HG02623 (cell line): Measurements from ENCODE around the gene EP400.
"Not testable (repeated sequence)": the region's sequence is repeated elsewhere in the genome, so short reads cannot be mapped to it uniquely, and the experiment has no call there.

ENCODE experiments used
- ATAC-seq: cut with Tn5 transposase; IDR thresholded peaks from one replicate; pipeline ENCODE4 v1.9.1; 2021; ENCODE audit warnings: moderate library complexity; ENCODE audit not compliant: unreplicated experiment

The EP400 gene

DNA sequence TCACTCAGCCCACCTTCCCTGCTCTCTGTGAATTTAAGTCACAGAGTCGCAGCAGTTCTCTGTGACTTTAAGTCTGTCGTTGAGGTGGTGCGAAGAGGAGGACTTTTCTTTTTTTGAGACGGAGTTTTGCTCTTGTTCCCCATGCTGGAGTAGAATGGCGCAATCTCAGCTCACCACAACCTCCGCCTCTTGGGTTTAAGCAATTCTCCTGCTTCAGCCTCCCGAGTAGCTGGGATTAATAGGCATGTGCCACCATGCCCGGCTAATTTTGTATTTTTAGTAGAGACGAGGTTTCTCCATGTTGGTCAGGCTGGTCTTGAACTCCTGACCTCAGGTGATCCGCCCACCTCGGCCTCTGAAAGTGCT, 35.8 kb downstream of the EP400 start:
- not testable (repeated sequence) for ATAC-seq

DNA sequence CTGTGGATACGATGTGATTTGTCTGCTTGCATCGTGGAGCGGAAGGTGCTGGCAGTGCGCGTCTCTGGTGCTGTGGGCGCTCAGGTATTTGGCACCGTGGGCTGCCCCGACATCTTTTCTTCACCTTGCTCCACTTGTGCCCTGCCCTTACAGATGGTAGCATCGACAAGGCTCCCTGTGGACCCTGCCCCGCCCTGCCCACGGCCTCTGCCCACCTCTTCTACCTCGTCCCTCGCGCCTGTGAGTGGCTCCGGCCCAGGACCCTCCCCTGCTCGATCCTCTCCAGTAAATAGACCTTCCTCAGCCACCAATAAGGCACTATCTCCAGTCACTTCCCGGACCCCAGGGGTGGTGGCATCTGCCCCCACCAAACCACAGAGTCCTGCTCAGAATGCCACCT, 36.6 kb downstream of the EP400 start:
- ATAC-seq: no peak

DNA sequence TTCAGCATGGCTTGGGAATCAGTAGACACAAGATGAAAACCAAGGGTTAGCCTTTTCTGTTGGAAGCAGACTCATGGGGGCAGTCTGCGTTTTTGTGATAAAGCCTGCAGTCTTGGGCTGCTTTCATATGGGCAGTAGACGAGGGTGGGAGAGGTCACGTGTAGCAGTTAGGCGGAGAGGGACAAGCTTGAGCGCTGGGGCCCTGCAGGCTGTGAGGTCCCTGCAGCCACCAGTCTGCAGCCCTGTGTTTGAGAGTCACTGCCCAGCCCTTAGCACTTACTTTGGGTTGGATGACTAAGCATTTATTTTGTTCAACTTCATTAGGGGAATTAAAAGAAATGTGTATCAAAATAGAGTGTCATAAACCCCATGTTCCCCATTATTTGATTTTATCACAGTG, 37.2 kb downstream of the EP400 start:
- no peak for ATAC-seq

DNA sequence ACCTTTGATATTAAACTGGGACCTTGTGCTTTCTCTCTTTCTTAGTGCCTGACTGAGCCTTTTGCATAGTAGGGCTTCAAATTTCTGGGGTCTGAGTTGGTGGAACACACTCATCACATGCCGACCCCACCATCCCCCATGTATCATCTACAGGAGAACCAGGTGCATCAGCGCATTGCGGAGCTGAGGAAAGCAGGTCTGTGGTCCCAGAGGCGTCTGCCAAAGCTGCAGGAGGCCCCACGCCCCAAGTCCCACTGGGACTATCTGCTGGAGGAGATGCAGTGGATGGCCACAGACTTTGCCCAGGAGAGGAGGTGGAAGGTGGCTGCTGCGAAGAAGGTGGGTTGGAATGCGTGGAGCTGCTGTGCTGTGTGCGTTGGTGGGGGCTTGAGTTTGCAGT, 37.8 kb downstream of the EP400 start:
- no peak for ATAC-seq

DNA sequence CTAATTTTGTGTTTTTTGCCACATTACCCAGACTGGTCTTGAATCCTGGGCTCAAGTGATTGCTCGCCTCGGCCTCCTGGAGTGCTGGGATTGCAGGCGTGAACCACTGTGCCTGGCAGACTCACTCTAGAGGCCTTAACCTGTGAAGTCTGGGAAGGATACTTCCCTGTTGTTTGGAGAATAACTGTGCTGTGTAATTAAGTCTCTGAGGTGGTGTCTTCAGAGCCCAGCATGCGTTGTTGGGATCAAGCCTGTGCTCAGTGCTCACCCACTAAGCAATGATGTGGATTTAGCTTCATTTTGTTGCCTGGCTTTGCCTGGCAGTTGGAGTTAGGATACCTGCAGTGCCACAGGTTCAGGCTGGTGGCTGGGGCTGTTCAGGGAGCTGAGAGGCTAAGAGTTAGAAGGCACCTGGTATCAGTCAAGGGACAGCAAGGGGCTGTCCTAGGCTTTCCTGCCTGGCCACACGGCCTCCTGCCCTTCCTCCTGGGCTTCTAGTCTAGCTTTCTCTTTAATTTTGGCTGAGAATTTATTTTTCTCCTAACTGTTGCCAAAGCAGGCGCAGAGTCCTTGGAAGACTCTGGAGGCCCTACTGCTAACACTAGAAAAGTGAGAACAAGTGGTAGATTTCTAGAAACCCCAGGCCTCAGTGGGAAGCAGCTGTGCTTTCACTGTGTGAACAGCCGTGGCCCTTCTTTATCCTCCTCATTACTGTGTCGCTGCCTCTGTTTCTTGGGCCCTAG, 38.5 kb downstream of the EP400 start:
- ATAC-seq: no peak

DNA sequence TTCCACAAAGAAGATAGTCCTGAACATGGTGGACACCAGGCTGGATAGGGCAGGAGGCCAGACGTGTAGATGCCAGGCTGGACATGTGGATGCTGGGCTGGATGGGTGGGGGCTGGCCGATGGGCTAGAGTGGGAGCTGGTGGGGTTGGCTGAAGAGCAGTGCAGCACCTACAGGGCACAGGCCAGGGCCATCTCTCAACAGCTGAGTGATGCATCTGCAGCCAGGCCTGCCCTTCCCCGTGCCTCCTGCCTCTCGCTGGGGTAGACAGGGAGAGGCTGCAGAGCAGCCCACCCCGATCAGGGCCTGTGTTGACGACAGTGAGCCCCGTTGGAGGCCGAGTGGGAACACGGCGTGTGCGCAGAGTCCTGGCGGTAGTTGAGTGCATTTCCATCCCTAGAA, 39.3 kb downstream of the EP400 start:
- ATAC-seq: no peak

DNA sequence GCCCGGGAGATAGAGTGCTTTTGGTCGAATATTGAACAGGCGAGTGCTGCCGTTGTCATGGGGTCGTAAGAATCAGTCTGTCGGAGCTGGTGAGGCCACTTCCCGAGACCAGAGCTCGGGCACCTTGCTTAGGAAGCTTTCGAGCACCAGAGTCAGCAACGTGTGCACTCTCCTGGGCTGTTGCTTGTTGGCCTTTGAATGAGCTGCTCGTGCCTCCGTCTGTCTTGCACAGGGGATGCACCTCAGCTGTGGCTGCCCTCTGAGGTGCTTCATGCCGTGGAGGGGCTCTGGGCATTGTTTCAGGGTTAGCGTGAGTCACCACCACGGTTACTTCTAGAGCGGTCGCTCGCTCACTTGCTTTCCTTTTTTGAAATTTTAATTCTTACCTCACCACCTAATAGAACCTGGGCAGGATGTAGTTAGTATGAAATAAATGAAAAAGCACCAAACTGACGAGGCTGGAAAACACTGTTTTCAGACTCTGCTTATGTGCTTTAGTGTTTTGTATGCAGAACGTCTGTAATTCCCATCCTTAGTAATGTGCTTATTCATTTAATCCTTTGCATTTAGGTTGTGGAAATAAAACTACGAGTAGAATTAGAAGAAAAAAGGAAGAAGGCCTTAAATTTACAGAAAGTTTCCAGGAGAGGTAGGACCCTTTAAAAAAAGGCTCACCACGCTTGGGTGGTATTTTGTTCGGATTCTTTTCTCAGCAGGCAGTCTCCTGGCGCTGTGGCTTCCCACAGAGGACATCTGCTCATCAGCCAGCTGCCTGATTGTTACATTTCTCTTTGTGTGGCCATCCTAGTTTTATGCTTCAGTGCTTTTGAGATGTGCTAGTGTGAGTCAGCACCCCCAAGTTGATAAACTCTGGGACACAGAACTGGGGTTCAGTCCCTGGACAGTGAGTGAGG, 40.6 kb downstream of the EP400 start:
- no peak for ATAC-seq

DNA sequence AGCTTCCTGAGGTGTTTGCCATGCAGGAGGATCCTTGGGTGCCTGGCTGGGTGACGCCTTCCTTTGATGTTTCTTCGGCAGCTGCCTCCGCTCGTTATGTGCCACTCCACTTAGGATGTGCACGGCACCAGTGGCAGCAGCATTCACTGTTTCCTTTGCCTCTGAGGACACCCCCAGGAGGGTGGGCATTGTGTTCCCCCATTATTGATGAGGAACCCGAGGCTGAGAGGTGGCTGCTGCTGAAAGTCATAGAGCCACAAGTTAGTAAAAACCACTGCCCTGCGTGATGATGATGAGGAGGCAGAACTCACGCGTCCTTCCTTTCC, 41.2 kb downstream of the EP400 start:
- ATAC-seq: no peak

DNA sequence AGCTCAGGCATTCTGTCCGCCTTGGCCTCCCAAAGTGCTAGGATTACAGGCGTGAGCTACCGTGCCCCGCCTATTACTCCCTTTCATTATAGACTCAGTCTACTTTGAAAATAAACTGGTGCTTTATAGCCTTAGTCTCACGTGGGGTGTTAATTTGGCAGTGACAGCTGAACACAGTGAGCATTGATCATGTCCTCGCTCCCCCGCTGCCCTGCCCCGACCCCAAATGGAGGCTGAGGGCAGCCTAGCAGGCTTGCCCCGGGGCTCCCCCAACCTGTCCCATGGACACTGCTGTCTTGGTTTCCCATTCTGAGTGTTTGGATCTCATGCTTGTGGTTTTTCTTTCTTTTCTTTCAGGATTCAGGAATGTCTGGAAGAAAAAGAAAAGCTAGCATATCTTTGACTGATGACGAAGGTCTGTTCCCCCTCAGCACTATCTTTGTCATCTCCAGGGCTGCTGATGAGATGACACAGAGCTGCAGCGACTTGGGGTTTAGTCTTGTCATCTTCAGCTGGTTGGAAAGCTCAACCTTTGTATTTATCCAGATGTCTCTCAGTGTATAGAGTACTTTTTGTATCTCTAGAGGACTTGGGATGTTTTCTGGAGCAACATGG, 42.2 kb downstream of the EP400 start:
- ATAC-seq: no peak

DNA sequence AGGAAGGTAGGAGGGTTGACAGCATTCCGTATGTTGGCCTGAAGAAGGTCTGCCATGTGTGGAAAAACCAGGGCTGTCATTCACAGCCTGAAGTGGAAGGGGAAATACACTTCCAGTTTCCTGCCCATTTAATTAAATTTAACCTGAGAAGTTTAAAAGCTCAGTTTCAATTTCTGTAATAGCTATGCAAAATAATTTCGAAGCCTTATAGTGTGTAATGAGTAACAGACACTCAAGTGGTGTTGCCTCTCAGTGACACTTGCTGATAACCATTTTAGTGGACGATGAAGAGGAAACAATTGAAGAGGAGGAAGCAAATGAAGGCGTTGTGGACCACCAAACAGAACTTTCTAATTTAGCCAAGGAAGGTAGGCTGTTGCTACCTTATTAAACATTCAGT, 44.8 kb downstream of the EP400 start:
- ATAC-seq: no peak

DNA sequence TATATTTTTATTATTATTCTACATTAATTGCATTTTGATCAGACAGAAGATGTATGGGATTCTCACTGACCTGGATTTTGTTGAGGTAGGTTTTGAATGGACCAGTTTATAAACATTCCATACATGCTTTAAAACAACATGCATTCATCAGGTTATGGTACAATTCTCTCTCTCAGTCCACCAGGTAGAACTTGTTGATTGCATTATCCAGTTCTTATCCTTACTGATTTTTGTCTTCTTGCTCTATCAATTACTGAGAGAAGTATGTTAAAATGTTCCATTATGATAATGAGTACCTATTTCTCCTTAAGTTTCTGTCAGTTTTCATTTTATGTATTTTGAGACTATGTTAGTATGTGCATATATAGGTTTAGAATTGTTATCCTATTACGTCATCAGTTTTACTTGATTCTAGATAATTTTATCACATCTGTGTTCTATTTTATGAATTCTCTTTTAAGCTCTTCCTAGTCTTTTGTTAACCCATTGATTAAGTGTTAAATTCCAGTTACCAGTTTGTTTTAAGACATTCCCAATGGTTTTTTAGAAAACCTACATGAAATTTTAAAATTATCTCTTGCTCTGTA, 50.6 kb downstream of the EP400 start:
- ATAC-seq: no peak

DNA sequence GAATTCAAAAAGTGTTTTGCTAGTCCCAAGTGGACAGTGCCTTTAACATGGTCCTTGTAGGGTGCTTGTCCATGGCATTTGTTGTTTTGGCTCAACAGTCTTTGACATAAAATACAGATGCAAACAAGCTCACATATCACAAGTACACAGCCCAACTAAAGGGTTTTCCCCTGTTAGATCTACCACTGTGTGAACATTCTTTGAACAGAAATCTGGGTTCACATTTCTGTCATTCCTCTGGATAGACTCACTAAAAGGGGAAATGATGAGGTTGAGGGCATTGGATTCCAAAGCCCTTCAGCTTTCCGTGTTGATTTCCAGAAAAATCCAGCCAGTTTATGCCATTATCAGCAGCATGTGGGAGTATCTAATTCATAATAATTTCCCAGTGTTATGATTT, 54.1 kb downstream of the EP400 start:
- ATAC-seq: no peak

DNA sequence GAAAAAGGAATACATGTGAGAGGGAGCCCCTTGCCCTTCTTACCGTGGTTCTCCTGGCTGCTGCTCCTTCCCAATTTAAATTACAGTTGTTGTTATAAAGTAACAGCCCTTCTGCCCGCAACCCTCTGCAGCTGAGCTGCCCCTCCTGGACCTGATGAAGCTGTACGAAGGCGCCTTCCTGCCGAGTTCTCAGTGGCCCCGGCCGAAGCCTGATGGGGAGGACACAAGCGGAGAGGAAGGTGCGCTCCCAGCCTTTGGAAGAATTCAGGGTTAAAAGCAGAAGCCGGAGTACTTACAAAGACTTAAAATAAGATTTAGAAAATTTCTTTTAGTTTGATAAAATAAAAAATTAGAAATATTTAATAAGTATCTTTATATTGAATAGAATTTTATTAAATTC, 55.2 kb downstream of the EP400 start:
- no peak for ATAC-seq

DNA sequence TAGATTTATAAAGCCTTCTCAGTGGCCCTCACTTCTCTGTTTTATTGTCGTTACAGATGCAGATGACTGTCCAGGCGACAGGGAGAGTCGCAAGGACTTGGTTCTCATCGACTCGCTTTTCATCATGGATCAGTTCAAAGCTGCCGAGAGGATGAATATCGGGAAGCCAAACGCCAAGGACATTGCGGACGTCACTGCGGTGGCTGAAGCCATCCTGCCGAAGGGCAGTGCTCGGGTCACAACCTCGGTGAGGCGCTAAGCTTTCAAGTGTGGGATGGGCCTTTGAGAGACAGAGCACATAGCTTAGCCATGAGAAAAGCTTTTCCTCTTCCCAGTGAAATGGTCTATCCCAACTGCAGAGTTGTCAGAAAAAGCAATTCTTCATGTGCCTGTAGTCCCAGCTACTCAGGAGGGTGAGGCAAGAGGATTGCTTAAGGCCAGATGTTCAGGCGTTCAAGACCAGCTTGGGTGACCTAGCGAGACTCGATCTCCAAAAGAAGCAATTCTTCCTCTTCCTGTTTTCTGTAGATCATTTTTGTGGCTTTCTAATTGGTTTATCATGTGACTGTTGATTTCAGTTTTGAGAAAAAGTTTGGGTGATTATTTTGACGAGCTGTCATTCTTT, 56.4 kb downstream of the EP400 start:
- no peak for ATAC-seq

DNA sequence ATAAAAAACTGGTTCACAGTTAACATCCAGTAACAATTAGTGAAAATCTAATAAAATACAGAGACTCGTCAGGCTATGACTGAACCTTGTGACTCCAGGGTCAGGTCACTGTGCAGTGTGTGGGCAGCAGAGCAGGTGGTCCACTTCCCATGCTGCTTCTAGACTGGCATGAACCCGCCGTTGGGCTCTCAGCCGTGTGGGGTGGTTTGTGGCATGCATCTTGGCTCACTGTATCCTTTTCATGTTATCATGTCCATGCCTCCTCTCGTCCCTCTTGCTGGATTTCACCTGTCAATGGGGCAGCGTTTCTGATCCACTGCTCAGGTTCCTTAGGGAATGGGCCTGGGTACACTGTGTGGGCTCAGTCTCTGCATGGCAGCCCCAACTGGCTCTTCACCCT, 57.3 kb downstream of the EP400 start:
- ATAC-seq: no peak

DNA sequence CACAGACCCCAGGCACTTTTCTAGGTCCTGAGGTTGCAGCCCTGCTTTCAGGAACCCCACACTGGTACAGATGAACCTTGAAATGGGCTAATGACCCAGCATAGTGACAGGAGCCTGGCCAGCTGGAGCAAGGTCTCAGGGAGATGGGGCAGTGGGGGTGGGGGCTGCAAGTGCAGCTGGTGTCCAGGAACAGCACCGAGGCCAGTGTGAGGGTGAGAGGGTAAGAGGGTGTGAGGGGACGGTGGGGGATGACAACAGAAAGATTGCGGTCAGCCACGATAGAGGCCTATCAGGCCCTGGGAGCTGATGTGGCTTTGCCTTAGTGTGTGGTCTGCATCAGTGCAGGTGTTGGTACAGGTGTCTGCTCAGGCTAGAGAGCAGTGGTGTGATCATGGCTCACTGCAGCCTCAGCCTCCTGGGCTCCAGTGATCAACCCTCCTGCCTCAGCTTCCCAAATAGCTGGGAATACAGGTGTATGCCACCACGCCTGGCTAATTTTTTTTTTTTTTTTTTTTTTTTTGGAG, 59.7 kb downstream of the EP400 start:
- ATAC-seq: no peak

DNA sequence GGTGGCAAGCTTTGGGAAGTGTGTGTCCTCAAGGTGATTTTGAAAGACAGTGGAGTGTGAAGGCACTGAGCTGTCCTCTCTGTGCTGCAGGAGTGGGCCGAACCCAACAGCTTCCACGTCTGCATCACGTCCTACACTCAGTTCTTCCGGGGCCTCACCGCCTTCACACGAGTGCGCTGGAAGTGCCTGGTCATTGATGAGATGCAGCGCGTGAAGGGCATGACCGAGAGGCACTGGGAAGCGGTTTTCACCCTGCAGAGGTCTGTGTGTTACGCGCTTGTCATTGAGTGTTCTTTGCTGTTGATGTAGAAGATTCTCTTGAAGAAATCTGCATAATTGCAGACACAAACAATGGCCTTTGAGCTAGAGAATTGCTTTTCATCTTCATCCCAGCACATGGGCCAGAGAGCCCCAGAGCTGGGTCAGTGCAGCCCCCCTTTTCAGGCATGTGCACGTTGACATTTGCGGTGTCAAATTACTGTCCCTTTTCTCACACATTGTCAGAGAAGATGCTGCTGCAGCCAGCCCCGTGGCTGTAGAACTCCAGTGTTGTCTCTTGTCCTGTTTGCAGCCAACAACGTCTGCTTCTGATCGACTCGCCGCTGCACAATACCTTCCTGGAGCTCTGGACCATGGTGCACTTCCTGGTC, 63.3 kb downstream of the EP400 start:
- no peak for ATAC-seq

DNA sequence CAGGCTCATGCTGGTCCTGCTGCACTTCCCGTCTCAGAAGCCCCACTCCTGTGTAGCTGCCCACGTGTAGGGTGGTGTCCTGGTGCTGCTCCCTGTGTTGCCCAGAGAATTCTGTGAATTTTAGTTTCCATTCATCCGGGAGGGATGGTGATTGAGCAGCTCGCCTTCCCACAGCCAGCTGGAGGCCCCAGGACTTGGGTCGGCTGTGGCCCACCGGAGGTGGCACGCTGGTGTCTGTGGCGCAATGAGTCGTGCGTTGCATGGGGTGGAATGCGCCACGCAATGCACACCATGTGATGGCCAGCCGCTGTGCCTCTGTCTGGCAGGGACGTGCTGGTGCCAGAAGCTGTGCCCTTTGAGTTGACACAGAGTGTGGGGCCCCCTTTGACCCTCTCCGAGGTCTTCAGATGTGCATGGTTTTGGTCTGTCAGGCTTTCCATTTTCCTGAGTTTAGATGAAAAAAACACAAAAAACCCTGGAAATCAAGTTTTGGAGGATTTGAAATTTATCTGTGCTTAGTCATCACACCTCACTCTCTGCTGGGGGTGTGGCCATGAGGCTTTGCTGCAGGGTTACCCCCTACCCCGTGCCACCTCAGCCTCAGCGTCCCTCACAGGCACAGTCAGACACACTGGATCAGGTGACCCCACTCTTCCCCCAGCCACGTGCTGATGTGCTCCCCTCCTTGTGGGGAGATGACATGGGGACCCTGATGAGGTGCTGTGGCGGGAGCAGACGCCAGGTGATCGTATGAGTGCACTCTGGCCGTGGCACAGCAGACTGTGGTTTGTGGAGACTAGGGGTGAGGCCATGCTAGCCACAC, 64.6 kb downstream of the EP400 start:
- no peak for ATAC-seq

DNA sequence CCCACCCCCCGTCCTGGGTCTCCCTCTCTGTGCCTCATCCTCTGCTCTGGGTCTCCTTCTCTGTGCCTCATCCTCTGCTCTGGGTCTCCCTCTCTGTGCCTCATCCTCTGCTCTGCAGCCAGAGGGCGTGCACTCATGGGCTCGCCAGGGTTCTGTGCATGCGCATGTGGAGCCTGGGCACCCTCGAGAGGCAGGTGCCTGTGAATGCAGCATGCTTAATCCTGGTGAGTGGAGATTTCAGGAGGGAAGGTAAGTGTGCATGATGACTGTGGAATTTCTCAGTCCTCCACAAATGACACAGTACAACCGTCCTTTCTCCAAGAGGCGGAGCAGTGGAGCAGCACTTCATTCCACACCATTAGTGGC, 65.2 kb downstream of the EP400 start:
- no peak for ATAC-seq
